H1 (cell line): ENCODE results near the gene GRIFIN. TPM values are rescaled to one million over a fixed set of nuclear protein-coding genes. Genes with fewer than 3 reads are reported as not detected.

ENCODE experiments used
- CTCF ChIA-PET: fragments of 300-600 bp; sonication (Branson Sonifier 250); formaldehyde crosslinking; loops from one replicate; lab custom pipeline; 2021; ENCODE audit not compliant: partially characterized antibody; lab: Charles Lee
- POLR2A ChIA-PET: fragments of 300-600 bp; sonication (Branson Sonifier 250); formaldehyde crosslinking; loops from one replicate; lab custom pipeline; 2021; ENCODE audit warnings: inconsistent platforms; ENCODE audit not compliant: partially characterized antibody; lab: Charles Lee
- DNase-seq, 2 experiments: peaks; one replicate each; pipeline versions ENCODE4 v3.0.0 to v3.0.0-alpha.2; 2010 to 2022; ENCODE audit warnings: low spot score in 2 of 2, low read depth in 1 of 2, mixed read lengths in 1 of 2
- FAIRE-seq: peaks from 2 replicates; lab custom pipeline; 2011; peaks lifted over from hg19 to GRCh38; lab: Jason Lieb, UNC
- H2AFZ ChIP-seq: 2 replicates; pipeline ENCODE4 v1.8.1; 2012; ENCODE audit warnings: low read length, inconsistent platforms
- H2AK5ac ChIP-seq: 2 replicates; pipeline ENCODE4 v1.6.1; 2013; ENCODE audit warnings: low read depth, low read length
- H2BK120ac ChIP-seq: replicated peaks from 2 replicates; pipeline ENCODE3; 2013; ENCODE audit warnings: low read depth, low read length, inconsistent platforms
- H2BK12ac ChIP-seq: 2 replicates; pipeline ENCODE4 v1.6.1; 2013; ENCODE audit warnings: low read depth, low read length
- H2BK15ac ChIP-seq: 2 replicates; pipeline ENCODE4 v1.6.1; 2013; ENCODE audit warnings: low read length
- H2BK20ac ChIP-seq: 2 replicates; pipeline ENCODE4 v1.6.1; 2013; ENCODE audit warnings: low read length
- H2BK5ac ChIP-seq: 2 replicates; pipeline ENCODE4 v1.6.1; 2013; ENCODE audit warnings: low read depth, low read length
- H3K14ac ChIP-seq: 2 replicates; pipeline ENCODE4 v1.6.1; 2013; ENCODE audit warnings: inconsistent platforms; ENCODE audit not compliant: insufficient read length
- H3K18ac ChIP-seq: 2 replicates; pipeline ENCODE4 v1.6.1; 2013; ENCODE audit warnings: low read length; ENCODE audit errors: extremely low read depth
- H3K23ac ChIP-seq: 2 replicates; pipeline ENCODE4 v1.6.1; 2013; ENCODE audit warnings: inconsistent platforms; ENCODE audit not compliant: insufficient read length
- H3K23me2 ChIP-seq: 2 replicates; pipeline ENCODE4 v1.6.1; 2013; ENCODE audit warnings: low read depth, low read length
- H3K27ac ChIP-seq: 2 replicates; pipeline ENCODE4 v1.6.1; 2011; ENCODE audit warnings: low read depth, low read length, inconsistent platforms
- H3K27me3 ChIP-seq, 4 experiments: replicated peaks in 1 of 4; 1 replicate in 1 of 4; 2 replicates in 3 of 4; pipeline versions ENCODE4 v1.6.1 to v1.8.1; 2011 to 2013; ENCODE audit warnings: low read length in 3 of 4, mild to moderate bottlenecking in 3 of 4, inconsistent platforms in 2 of 4, mixed read lengths in 2 of 4, moderate library complexity in 1 of 4; ENCODE audit not compliant: control insufficient read depth in 3 of 4, insufficient read depth in 3 of 4; ENCODE audit errors: extremely low read depth in 1 of 4
- H3K36me3 ChIP-seq, 4 experiments: 2 replicates each; pipeline versions ENCODE4 v1.6.1 to v1.8.1; 2011 to 2013; ENCODE audit warnings: mild to moderate bottlenecking in 4 of 4, low read length in 3 of 4, moderate library complexity in 2 of 4, control low read depth in 1 of 4, inconsistent platforms in 1 of 4; ENCODE audit not compliant: insufficient read depth in 4 of 4, control insufficient read depth in 2 of 4
- H3K4ac ChIP-seq: replicated peaks from 2 replicates; pipeline ENCODE3; 2013; ENCODE audit warnings: low read length, low read depth, mixed read lengths, inconsistent platforms; ENCODE audit not compliant: insufficient read length
- H3K4me1 ChIP-seq, 4 experiments: replicated peaks in 1 of 4; 1 replicate in 1 of 4; 2 replicates in 3 of 4; pipeline versions ENCODE4 v1.6.1 to v1.8.1; 2011 to 2013; ENCODE audit warnings: low read length in 3 of 4, inconsistent platforms in 2 of 4, mixed read lengths in 1 of 4; ENCODE audit not compliant: insufficient read depth in 4 of 4, control insufficient read depth in 3 of 4
- H3K4me2 ChIP-seq, 2 experiments: 2 replicates each; pipeline versions ENCODE4 v1.6.1 to v1.8.1; 2011 to 2013; ENCODE audit warnings: low read depth in 2 of 2, low read length in 2 of 2, control low read depth in 1 of 2, inconsistent platforms in 1 of 2, mild to moderate bottlenecking in 1 of 2; ENCODE audit not compliant: insufficient read depth in 1 of 2
- H3K4me3 ChIP-seq, 4 experiments: fragments of 200-600, 300-600 bp in 1 of 4; sonication (generic), shearing (Covaris generic), sonication (Bioruptor Twin) in 1 of 4; 2 replicates each; pipeline versions ENCODE4 v1.5.1 to v1.8.1; 2011 to 2016; ENCODE audit warnings: low read length in 4 of 4, low read depth in 3 of 4, control low read depth in 2 of 4, inconsistent platforms in 2 of 4, mild to moderate bottlenecking in 2 of 4, mixed read lengths in 1 of 4, moderate library complexity in 1 of 4; ENCODE audit not compliant: insufficient read depth in 2 of 4; ENCODE audit errors: extremely low read depth in 1 of 4
- H3K56ac ChIP-seq: replicated peaks from 2 replicates; pipeline ENCODE3; 2013; ENCODE audit warnings: low read depth, mild to moderate bottlenecking, mixed read lengths, low read length, inconsistent platforms; ENCODE audit not compliant: insufficient read length
- H3K79me1 ChIP-seq: 2 replicates; pipeline ENCODE4 v1.6.1; 2013; ENCODE audit warnings: low read depth, low read length, control low read depth
- H3K79me2 ChIP-seq, 2 experiments: 2 replicates each; pipeline versions ENCODE4 v1.6.1 to v1.8.1; 2012 to 2013; ENCODE audit warnings: low read length in 2 of 2, mild to moderate bottlenecking in 2 of 2, inconsistent platforms in 1 of 2; ENCODE audit not compliant: insufficient read depth in 2 of 2, control insufficient read depth in 1 of 2
- H3K9ac ChIP-seq, 4 experiments: replicated peaks in 1 of 4; 1 replicate in 1 of 4; 2 replicates in 3 of 4; pipeline versions ENCODE4 v1.6.1 to v1.8.1; 2011 to 2013; ENCODE audit warnings: low read depth in 3 of 4, low read length in 3 of 4, control low read depth in 2 of 4, mild to moderate bottlenecking in 2 of 4, moderate library complexity in 2 of 4, inconsistent platforms in 1 of 4; ENCODE audit errors: extremely low read depth in 1 of 4
- H3K9me3 ChIP-seq, 2 experiments: 2 replicates each; pipeline versions ENCODE4 v1.6.1 to v1.8.1; 2012 to 2013; ENCODE audit warnings: mild to moderate bottlenecking in 2 of 2, moderate library complexity in 2 of 2, control low read depth in 1 of 2, inconsistent platforms in 1 of 2, low read depth in 1 of 2, low read length in 1 of 2, mixed read lengths in 1 of 2; ENCODE audit not compliant: insufficient read depth in 2 of 2
- H4K20me1 ChIP-seq, 2 experiments: replicated peaks in 1 of 2; 2 replicates each; pipeline versions ENCODE3 to v1.8.1; 2011 to 2013; ENCODE audit warnings: inconsistent platforms in 2 of 2, low read length in 2 of 2, mild to moderate bottlenecking in 1 of 2; ENCODE audit not compliant: insufficient read depth in 2 of 2, control insufficient read depth in 1 of 2
- H4K5ac ChIP-seq: 2 replicates; pipeline ENCODE4 v1.6.1; 2013; ENCODE audit warnings: low read length, low read depth, mixed read lengths, inconsistent platforms; ENCODE audit not compliant: insufficient read length
- H4K8ac ChIP-seq: 2 replicates; pipeline ENCODE4 v1.8.0; 2013; ENCODE audit warnings: mild to moderate bottlenecking, moderate library complexity, low read length, inconsistent platforms; ENCODE audit not compliant: insufficient read depth; ENCODE audit errors: extremely low read depth
- H4K91ac ChIP-seq: replicated peaks from 2 replicates; pipeline ENCODE3; 2013; ENCODE audit warnings: low read length, mixed read lengths, inconsistent platforms; ENCODE audit not compliant: insufficient read length
- SIX5 ChIP-seq: IDR thresholded peaks from 2 replicates; pipeline ENCODE4 v1.6.1; 2011; ENCODE audit warnings: mild to moderate bottlenecking, low read depth, low read length
- WGBS, 2 experiments: shearing (Covaris generic) in 1 of 2; methylation state at CpG; one replicate each; pipeline versions ENCODE4 v1.1.6 to v1.1.7; 2013 to 2015; ENCODE audit warnings: low lambda C conversion rate in 2 of 2, mixed read lengths in 2 of 2, inconsistent platforms in 1 of 2, low coverage in 1 of 2, missing lambda C conversion rate in 1 of 2; ENCODE audit not compliant: insufficient replicate concordance in 2 of 2, insufficient coverage in 1 of 2, insufficient read length in 1 of 2; ENCODE audit errors: extremely low coverage in 1 of 2, missing lambda C conversion rate in 1 of 2; 5-methylcytosine and 5-hydroxymethylcytosine counted together
- polyA plus RNA-seq, 7 experiments: library from polyadenylated mRNA; depleted of rRNA in 3 of 7; stranded (reverse) in 5 of 7; unstranded in 2 of 7; fragments of >200 nt in 5 of 7; fragments of 200-250 nt in 2 of 7; gene quantifications; 1 replicate in 5 of 7; 2 replicates in 1 of 7; 4 replicates in 1 of 7; pipeline versions ENCODE4 v1.2.1 to v1.2.3, GENCODE V29; 2011 to 2013; ENCODE audit warnings: missing spikeins in 2 of 7, mixed read lengths in 2 of 7
- total RNA-seq: library from RNA; stranded (reverse); fragmentation: NEBNext Ultra II Directional; extraction: Animal tissue kit (Norgen Biotek cat#: 25700); gene quantifications from 2 replicates; pipeline ENCODE4 v1.2.1, GENCODE V29; 2021

GRIFIN gene
- total and polyA plus RNA-seq, 2 of the 8 experiments (the other 6 are each of a cell fraction or from before 2014, with no cell fraction given), result not detected

DNA sequence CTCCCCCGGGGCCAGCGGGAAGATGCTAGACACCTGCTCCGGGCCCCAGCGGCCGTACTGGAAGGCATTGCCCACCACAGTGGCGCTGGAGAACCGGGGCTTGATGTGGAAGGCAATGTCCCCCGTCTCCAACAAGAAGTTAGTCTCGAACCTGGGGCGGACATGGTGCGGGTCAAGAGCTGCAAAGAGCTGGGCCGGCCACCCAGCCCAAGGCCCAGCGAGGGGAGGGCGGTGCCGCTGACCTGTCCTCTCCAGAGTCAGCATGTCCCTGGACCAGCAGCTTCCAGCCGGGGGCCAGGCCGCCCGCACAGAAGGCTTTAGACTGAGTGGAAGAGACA, 551 bp downstream of the GRIFIN start:
- Histone ChIP-seq H2BK20ac (no peak overlapping the region), H2BK5ac (no peak overlapping the region), H3K27ac (no peak overlapping the region), H2BK12ac (no peak overlapping the region), H3K23ac (no peak overlapping the region), H3K4me1 (peaks cover 0 to 40% (median 23%) of the 10 kb centered on the region in 4 experiments; a peak in 6 of 7 replicates), H3K56ac (no peak overlapping the region), H2AK5ac (no peak overlapping the region), H3K79me2 (no peaks in the 10 kb centered on the region), H3K79me1 (no peaks in the 10 kb centered on the region), H4K8ac (no peak overlapping the region), H3K9ac (no peak overlapping the region), H2BK15ac (no peak overlapping the region), H4K5ac (no peak overlapping the region), H3K4ac (no peak overlapping the region), H4K20me1 (no peaks in the 10 kb centered on the region), H3K18ac (no peak overlapping the region), H3K9me3 (no peaks in the 10 kb centered on the region), H3K23me2 (no peaks in the 10 kb centered on the region; the same call in 1 of the 2 replicates), H3K14ac (no peak overlapping the region), H3K4me3 (no peak overlapping the region), H3K27me3 (no peaks in the 10 kb centered on the region; a peak in 2 of 7 replicates), H4K91ac (no peak overlapping the region), H3K36me3 (no peaks in the 10 kb centered on the region), H3K4me2 (no peak overlapping the region), H2BK120ac (no peak overlapping the region), H2AFZ (no peak overlapping the region)
- DNase-seq, result no peak
- TF ChIP-seq SIX5, result no peak
- WGBS, 2 experiments, result 91% methylated on average over 18 of the region's 18 CpGs; no CpG with 5 or more reads in 1 of the 2 experiments
- ChIA-PET CTCF (interaction anchor here (1.0 to 3.4 kb wide), 3 partner anchors 25 to 707 kb away, joined by 4 to 20 read pairs (median 4); no protein-coding TSS in a partner anchor), POLR2A (interaction anchor here (1.3 kb wide), 1 partner anchor 68 kb away, joined by 3 read pairs; no protein-coding TSS in a partner anchor)
- no peak for FAIRE-seq
